NB4 (cell line): Measurements from ENCODE around the gene TARBP1.

ENCODE experiments used
- CTCF ChIP-seq: IDR thresholded peaks from one replicate; pipeline ENCODE4 v1.5.1; 2012; ENCODE audit warnings: low read depth, low read length
- POLR2A ChIP-seq: IDR thresholded peaks from 2 replicates; pipeline ENCODE4 v1.6.1; 2011; ENCODE audit warnings: mild to moderate bottlenecking; ENCODE audit not compliant: insufficient read length; ENCODE audit errors: extremely low read depth
- TF ChIP-seq, protein P1 (sequence below): IDR thresholded peaks from 2 replicates; pipeline ENCODE4 v1.6.1; 2011; ENCODE audit warnings: low read depth, low read length

DNA sequence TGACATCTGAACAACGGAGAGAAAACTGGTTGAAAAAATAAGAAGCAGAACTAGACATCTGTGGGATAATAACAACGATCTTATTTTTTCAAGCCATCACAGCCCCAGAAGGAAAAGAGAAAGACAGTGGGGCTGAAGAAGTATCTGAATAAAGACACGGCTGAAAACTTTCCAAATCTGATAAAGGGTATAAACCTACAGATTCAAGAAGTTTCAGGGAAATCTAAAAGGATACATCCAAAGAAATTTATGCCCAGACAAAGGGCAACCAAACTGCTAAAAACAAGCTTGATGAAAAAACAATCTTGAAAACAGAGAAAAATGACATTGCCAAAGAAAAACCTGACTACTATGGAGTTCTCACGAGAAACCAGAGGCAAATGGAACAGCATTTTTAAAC lies 40.4 kb downstream of the TARBP1 start:
- TF ChIP-seq CTCF, result no peak
- TF ChIP-seq POLR2A, result no peak
- TF ChIP-seq, protein P1, sequence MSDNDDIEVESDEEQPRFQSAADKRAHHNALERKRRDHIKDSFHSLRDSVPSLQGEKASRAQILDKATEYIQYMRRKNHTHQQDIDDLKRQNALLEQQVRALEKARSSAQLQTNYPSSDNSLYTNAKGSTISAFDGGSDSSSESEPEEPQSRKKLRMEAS, result no peak
